Astrocyte (in vitro differentiated cells and primary cell): ENCODE results near the gene ACKR2. TPM values are rescaled to one million over a fixed set of nuclear protein-coding genes. Genes with fewer than 3 reads are reported as not detected.

ENCODE experiments used
- DNase-seq: peaks from one replicate; pipeline ENCODE4 v3.0.0-alpha.2; 2010; ENCODE audit warnings: low read depth
- FAIRE-seq: peaks from 2 replicates; lab custom pipeline; 2011; peaks lifted over from hg19 to GRCh38; lab: Jason Lieb, UNC
- H2AFZ ChIP-seq: 2 replicates; pipeline ENCODE4 v1.6.0; 2012; ENCODE audit warnings: low read depth, low read length, inconsistent platforms
- H3K27ac ChIP-seq: 2 replicates; pipeline ENCODE4 v1.5.1; 2011; ENCODE audit warnings: low read depth, low read length, inconsistent platforms
- H3K27me3 ChIP-seq: 2 replicates; pipeline ENCODE4 v1.6.0; 2011; ENCODE audit warnings: low read length, inconsistent platforms; ENCODE audit not compliant: insufficient read depth
- H3K36me3 ChIP-seq: 2 replicates; pipeline ENCODE4 v1.5.1; 2011; ENCODE audit warnings: low read length, inconsistent platforms; ENCODE audit not compliant: insufficient read depth
- H3K4me1 ChIP-seq: 2 replicates; pipeline ENCODE4 v1.5.1; 2011; ENCODE audit warnings: low read length, inconsistent platforms; ENCODE audit not compliant: insufficient read depth
- H3K4me2 ChIP-seq: 2 replicates; pipeline ENCODE4 v1.6.0; 2012; ENCODE audit warnings: low read length, inconsistent platforms
- H3K4me3 ChIP-seq: 2 replicates; pipeline ENCODE4 v1.5.1; 2011; ENCODE audit warnings: low read depth, mild to moderate bottlenecking, low read length, inconsistent platforms; ENCODE audit not compliant: insufficient read depth
- H3K79me2 ChIP-seq: 2 replicates; pipeline ENCODE4 v1.6.0; 2012; ENCODE audit warnings: mild to moderate bottlenecking, low read length, inconsistent platforms; ENCODE audit not compliant: insufficient read depth
- H3K9ac ChIP-seq: 2 replicates; pipeline ENCODE4 v1.6.0; 2012; ENCODE audit warnings: mild to moderate bottlenecking, low read length, inconsistent platforms
- H3K9me3 ChIP-seq: 2 replicates; pipeline ENCODE4 v1.5.1; 2012; ENCODE audit warnings: low read depth, mild to moderate bottlenecking, low read length, inconsistent platforms; ENCODE audit not compliant: insufficient read depth
- H4K20me1 ChIP-seq: 2 replicates; pipeline ENCODE4 v1.6.0; 2012; ENCODE audit warnings: low read length, inconsistent platforms; ENCODE audit not compliant: insufficient read depth
- H3K27ac Mint-ChIP-seq: one replicate; pipeline ENCODE4 v1.8.0; 2021; ENCODE audit warnings: mild to moderate bottlenecking, mixed read lengths; ENCODE audit not compliant: unreplicated experiment
- H3K27me3 Mint-ChIP-seq: one replicate; pipeline ENCODE4 v1.8.0; 2021; ENCODE audit warnings: low read depth, mixed read lengths; ENCODE audit not compliant: unreplicated experiment
- H3K36me3 Mint-ChIP-seq: one replicate; pipeline ENCODE4 v1.8.0; 2021; ENCODE audit warnings: low read depth, mixed read lengths; ENCODE audit not compliant: unreplicated experiment
- H3K4me1 Mint-ChIP-seq: one replicate; pipeline ENCODE4 v1.8.0; 2021; ENCODE audit warnings: low read depth, mixed read lengths; ENCODE audit not compliant: unreplicated experiment
- H3K4me3 Mint-ChIP-seq: one replicate; pipeline ENCODE4 v1.8.0; 2021; ENCODE audit warnings: mild to moderate bottlenecking, moderate library complexity, mixed read lengths; ENCODE audit not compliant: unreplicated experiment
- H3K9me3 Mint-ChIP-seq: one replicate; pipeline ENCODE4 v1.8.0; 2021; ENCODE audit warnings: mild to moderate bottlenecking, mixed read lengths; ENCODE audit not compliant: unreplicated experiment
- EZH2 ChIP-seq: IDR thresholded peaks from 2 replicates; pipeline ENCODE4 v1.6.1; 2012; ENCODE audit warnings: mild to moderate bottlenecking, low read length, inconsistent platforms; ENCODE audit not compliant: insufficient read depth
- total RNA-seq: library from RNA; stranded (reverse); gene quantifications from 2 replicates; pipeline ENCODE4 v1.2.1, GENCODE V29; 2021
- TF ChIP-seq, protein P1 (sequence below): IDR thresholded peaks from 2 replicates; pipeline ENCODE4 v1.5.1; 2011; ENCODE audit warnings: low read depth, mild to moderate bottlenecking, inconsistent platforms, low read length, moderate library complexity; ENCODE audit not compliant: insufficient read depth

Gene ACKR2
- total RNA-seq, 1 donor from 2014 or later, result 1.7 TPM

- TF ChIP-seq, protein P1, sequence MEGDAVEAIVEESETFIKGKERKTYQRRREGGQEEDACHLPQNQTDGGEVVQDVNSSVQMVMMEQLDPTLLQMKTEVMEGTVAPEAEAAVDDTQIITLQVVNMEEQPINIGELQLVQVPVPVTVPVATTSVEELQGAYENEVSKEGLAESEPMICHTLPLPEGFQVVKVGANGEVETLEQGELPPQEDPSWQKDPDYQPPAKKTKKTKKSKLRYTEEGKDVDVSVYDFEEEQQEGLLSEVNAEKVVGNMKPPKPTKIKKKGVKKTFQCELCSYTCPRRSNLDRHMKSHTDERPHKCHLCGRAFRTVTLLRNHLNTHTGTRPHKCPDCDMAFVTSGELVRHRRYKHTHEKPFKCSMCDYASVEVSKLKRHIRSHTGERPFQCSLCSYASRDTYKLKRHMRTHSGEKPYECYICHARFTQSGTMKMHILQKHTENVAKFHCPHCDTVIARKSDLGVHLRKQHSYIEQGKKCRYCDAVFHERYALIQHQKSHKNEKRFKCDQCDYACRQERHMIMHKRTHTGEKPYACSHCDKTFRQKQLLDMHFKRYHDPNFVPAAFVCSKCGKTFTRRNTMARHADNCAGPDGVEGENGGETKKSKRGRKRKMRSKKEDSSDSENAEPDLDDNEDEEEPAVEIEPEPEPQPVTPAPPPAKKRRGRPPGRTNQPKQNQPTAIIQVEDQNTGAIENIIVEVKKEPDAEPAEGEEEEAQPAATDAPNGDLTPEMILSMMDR, result no peak
- TF ChIP-seq EZH2, result no peak
- Histone ChIP-seq H3K4me3 (no peak overlapping the region), H3K9ac (no peak overlapping the region), H3K27me3 (peaks cover 2% of the 10 kb centered on the region), H3K4me1 (no peaks in the 10 kb centered on the region), H4K20me1 (no peaks in the 10 kb centered on the region), H3K79me2 (no peaks in the 10 kb centered on the region), H3K4me2 (no peak overlapping the region), H3K36me3 (no peaks in the 10 kb centered on the region), H3K9me3 (no peaks in the 10 kb centered on the region), H2AFZ (no peak overlapping the region), H3K27ac (no peak overlapping the region)
- H3K27me3 Mint-ChIP-seq, result no peaks in the 10 kb centered on the region
- DNase-seq, result no peak
- no peak overlapping the region for H3K4me3 Mint-ChIP-seq
- H3K27ac Mint-ChIP-seq, result no peak overlapping the region
- no peaks in the 10 kb centered on the region for H3K9me3 Mint-ChIP-seq
- no peak for FAIRE-seq
- peaks cover 12% of the 10 kb centered on the region for H3K4me1 Mint-ChIP-seq
- no peaks in the 10 kb centered on the region for H3K36me3 Mint-ChIP-seq
Observed at GRCh38 chr3:42814246-42814645, 5.0 kb downstream of the ACKR2 start.

- TF ChIP-seq EZH2, result no peak
- Histone ChIP-seq H3K27me3 (no peaks in the 10 kb centered on the region), H3K4me1 (no peaks in the 10 kb centered on the region), H3K9ac (no peak overlapping the region), H3K9me3 (no peaks in the 10 kb centered on the region), H4K20me1 (no peaks in the 10 kb centered on the region), H3K4me2 (no peak overlapping the region), H2AFZ (peak overlapping the region; percentile 21), H3K27ac (no peak overlapping the region), H3K4me3 (no peak overlapping the region), H3K36me3 (no peaks in the 10 kb centered on the region), H3K79me2 (no peaks in the 10 kb centered on the region)
- H3K27me3 Mint-ChIP-seq, result no peaks in the 10 kb centered on the region
- H3K9me3 Mint-ChIP-seq, result no peaks in the 10 kb centered on the region
- peaks cover 14% of the 10 kb centered on the region for H3K4me1 Mint-ChIP-seq
- no peak overlapping the region for H3K4me3 Mint-ChIP-seq
- no peak for FAIRE-seq
- H3K27ac Mint-ChIP-seq, result no peak overlapping the region
- H3K36me3 Mint-ChIP-seq, result no peaks in the 10 kb centered on the region
- DNase-seq, result no peak
Observed at GRCh38 chr3:42814914-42815507, 5.8 kb downstream of the ACKR2 start.

DNA sequence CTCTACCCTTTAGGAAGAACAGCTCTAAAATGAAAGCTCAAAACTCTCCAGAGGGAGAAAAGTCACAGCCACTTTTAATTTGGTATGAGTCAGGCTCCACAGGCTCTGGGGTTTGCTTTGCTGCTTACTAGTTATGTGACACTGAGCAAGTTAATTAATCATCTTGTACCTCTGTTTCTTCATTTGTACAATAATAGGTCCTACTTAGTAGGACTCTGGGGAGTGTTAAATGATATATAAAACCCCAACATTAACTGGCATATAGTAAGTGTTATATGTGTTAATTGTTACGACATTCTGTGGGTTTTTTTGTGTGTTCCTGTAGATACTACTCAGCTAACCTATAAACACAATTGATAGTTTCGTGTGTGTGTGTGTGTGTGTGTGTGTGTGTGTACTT is 6.6 kb downstream of the ACKR2 start:
- no peaks in the 10 kb centered on the region for H4K20me1 ChIP-seq
- H3K27ac ChIP-seq, result no peak overlapping the region
- no peak overlapping the region for H3K4me3 Mint-ChIP-seq
- H3K4me1 ChIP-seq, result no peaks in the 10 kb centered on the region
- no peak overlapping the region for H3K4me2 ChIP-seq
- TF ChIP-seq EZH2, result no peak
- TF ChIP-seq, protein P1, result no peak
- H3K9me3 Mint-ChIP-seq, result no peaks in the 10 kb centered on the region
- H2AFZ ChIP-seq, result no peak overlapping the region
- peaks cover 2% of the 10 kb centered on the region for H3K9me3 ChIP-seq
- no peak for FAIRE-seq
- no peaks in the 10 kb centered on the region for H3K27me3 ChIP-seq
- no peaks in the 10 kb centered on the region for H3K36me3 ChIP-seq
- peaks cover 14% of the 10 kb centered on the region for H3K4me1 Mint-ChIP-seq
- no peak overlapping the region for H3K4me3 ChIP-seq
- H3K27ac Mint-ChIP-seq, result no peak overlapping the region
- no peaks in the 10 kb centered on the region for H3K27me3 Mint-ChIP-seq
- no peaks in the 10 kb centered on the region for H3K36me3 Mint-ChIP-seq
- no peak overlapping the region for H3K9ac ChIP-seq
- DNase-seq, result no peak
- H3K79me2 ChIP-seq, result no peaks in the 10 kb centered on the region
